LNCAP (cell line): ENCODE measurements around the gene SLC5A6.

Source experiments
- TF ChIP-seq, protein P1 (sequence below): fragments of 450-650 bp; IDR thresholded peaks from 2 replicates; pipeline ENCODE4 v1.5.1; 2017; ENCODE audit warnings: mild to moderate bottlenecking

Gene SLC5A6

DNA sequence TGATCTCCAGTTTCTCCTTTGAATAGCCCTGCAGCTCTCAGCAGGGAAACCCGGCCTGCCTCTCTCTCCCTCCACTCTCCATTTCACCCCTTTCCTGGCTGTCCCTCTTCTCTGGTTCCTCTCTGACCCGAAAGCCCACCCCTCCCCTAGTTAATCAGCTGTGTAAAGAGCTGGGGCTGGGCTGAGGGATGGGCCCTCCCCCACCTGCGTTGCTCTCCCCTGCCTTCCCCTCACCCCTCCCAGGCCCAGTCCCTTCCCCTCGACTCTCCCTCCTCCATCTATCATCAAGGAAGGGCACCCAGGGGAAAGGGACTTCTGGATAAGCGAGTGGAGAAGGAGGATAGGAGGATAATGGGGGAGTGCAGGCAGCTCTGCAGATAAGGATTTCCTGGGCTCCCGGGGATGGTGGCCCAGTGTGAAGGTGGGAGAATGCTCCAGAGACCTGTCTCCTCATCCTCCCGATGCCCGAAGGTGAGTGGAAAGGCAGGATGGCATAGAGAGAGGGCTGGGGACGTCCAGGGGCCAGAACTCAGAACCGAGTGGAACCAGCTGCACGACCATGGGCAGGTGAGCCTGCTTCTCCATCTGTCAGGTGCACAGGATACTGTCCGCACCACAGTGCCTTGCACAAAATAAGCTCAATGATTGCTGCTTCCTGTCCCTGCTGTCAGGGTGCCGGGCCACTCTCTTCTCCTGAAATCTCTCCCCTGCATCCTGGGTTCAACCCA is 38.7 kb upstream of the SLC5A6 start:
- TF ChIP-seq, protein P1, sequence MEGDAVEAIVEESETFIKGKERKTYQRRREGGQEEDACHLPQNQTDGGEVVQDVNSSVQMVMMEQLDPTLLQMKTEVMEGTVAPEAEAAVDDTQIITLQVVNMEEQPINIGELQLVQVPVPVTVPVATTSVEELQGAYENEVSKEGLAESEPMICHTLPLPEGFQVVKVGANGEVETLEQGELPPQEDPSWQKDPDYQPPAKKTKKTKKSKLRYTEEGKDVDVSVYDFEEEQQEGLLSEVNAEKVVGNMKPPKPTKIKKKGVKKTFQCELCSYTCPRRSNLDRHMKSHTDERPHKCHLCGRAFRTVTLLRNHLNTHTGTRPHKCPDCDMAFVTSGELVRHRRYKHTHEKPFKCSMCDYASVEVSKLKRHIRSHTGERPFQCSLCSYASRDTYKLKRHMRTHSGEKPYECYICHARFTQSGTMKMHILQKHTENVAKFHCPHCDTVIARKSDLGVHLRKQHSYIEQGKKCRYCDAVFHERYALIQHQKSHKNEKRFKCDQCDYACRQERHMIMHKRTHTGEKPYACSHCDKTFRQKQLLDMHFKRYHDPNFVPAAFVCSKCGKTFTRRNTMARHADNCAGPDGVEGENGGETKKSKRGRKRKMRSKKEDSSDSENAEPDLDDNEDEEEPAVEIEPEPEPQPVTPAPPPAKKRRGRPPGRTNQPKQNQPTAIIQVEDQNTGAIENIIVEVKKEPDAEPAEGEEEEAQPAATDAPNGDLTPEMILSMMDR = no peak

DNA sequence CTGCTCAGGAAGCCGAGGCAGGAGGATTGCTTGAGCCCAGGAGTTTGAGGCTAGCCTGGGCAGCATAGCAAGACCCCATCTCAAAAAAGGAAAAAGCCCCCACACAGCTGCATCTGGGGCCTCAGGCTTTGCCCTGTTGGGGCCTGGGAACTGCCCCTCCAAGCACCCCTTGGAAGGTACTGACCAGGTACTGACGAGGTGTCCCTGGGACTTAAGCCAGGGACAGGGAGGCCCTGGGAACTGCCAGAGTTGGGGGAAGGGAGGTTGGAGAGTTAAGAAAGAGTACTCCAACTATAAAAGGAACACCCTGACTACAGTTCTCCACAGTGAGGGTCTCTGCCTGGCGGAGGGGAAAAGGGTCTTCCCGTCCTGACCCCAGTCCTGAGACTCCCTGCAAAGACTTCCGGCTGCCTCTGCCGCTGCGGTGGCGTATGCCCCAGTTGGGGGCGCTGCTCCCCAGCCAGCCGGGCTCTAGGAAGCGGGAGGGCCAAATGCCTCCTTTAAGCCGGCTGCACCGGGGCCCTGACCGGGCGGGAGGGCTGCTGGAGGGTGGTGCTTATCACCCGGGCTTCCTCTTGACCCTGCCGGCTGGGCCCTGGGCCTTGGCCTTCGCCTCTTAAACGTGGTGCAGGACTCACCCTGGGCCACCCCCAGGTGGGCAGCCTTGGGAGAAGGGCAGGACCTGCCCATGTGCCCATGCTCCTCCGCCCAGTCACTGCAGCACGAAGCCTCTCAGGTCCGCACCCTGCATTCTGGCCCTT is 38.0 kb upstream of the SLC5A6 start:
- TF ChIP-seq, protein P1 = peak; percentile 50

- TF ChIP-seq, protein P1 = no peak
Observed at GRCh38 chr2:27249159-27249890, 37.3 kb upstream of the SLC5A6 start.

DNA sequence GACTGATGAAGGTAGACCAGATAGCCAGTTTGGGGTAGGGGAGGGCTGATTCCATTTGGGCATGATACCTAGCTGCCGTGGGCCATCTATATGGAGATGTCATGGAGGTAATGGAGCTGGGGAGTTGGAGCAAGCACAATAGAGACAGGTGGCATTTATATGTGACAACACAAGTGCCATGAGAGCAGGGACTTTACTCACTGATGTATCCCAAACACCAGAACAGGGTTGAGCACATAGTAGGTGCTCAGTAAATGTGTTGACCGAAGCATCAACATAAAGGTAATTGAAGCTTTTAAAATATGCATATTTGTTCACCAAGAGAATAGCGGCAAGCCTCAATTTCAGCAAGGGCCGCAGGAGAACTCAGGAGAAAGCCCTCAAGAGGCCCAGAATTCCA is 35.8 kb upstream of the SLC5A6 start:
- TF ChIP-seq, protein P1 = no peak

- TF ChIP-seq, protein P1 = no peak
Observed at GRCh38 chr2:27245626-27246025, 33.6 kb upstream of the SLC5A6 start.

- TF ChIP-seq, protein P1 = no peak
Observed at GRCh38 chr2:27245116-27245515, 33.0 kb upstream of the SLC5A6 start.

DNA sequence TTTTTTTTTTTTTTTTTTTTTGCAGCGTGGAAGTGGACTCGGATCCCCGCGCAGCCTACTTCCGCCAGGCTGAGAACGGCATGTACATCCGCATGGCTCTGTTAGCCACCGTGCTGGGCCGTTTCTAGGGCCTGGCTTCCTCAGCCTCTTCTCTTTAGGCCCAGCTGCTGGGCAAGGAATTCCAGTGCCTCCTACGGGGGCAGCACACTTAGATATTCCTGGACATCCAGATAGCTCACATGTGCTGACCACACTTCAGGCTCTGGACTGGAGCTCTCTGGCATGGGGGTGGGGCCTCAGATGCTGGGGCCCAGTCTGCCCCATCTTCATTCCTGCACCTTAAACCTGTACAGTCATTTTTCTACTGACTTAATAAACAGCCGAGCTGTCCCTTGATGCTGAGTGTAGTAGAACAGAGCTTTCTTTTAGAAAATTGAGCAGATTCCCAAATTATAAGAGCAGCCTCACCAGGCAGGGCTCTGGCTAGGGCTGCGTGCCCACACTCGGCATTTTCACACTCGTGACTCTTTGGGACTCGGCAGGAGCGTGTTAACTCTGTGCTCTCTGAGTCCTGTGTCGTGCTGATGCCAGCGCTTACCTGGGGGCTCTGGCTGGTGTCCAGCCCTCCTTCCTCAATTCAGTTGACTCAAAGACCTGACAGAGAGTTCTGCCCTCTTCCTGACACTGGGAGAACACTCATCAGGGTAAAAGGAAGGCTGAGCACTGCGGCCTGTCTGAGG is 31.5 kb upstream of the SLC5A6 start:
- TF ChIP-seq, protein P1 = no peak
